GM13977 (cell line): ENCODE results near the gene CACNG7.

Source experiments
- DNase-seq: peaks from one replicate; pipeline ENCODE4 v3.0.0; 2012; ENCODE audit warnings: low spot score
- CTCF ChIP-seq: IDR thresholded peaks from 2 replicates; pipeline ENCODE4 v1.5.1; 2012; ENCODE audit warnings: mild to moderate bottlenecking, control low read depth; ENCODE audit not compliant: insufficient read depth; ENCODE audit errors: extremely low read depth, missing control alignments
- in situ Hi-C: fragments of 300-500 bp; cut with MboI; formaldehyde crosslinking; loops from one replicate; pipeline ENCODE4 v1.12.0; 2022; ENCODE audit warnings: low sequenced_read_pairs, low pct_unique_long_range_greater_than_20kb, mixed read lengths, inconsistent platforms; ENCODE audit not compliant: unreplicated experiment

Gene CACNG7

DNA sequence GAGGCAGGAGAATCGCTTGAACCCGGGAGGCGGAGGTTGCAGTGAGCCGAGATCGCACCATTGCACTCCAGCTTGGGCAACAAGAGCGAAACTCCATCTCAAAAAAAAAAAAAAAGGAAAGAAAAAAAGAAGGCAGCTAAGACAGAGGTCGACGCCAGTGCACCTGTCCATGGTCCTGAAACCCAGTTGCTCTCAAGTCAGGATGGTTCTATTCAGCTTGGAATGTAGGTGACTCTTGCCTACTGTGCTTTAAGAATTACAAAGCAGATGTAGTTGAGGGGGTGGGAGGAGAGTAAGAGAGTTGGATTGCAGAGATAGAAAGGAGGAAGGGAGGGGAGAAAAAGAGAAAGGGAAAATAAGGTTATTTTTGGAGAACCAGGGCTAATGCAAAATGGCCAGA, 18.7 kb downstream of the CACNG7 start:
- DNase-seq = no peak
- no peak for TF ChIP-seq CTCF
- in situ Hi-C loops = no loop called here

- no peak for TF ChIP-seq CTCF
- in situ Hi-C loops = no loop called here
- DNase-seq = no peak
These were observed 27.0 kb downstream of the CACNG7 start for GRCh38 chr19:53936029-53936428.

DNA sequence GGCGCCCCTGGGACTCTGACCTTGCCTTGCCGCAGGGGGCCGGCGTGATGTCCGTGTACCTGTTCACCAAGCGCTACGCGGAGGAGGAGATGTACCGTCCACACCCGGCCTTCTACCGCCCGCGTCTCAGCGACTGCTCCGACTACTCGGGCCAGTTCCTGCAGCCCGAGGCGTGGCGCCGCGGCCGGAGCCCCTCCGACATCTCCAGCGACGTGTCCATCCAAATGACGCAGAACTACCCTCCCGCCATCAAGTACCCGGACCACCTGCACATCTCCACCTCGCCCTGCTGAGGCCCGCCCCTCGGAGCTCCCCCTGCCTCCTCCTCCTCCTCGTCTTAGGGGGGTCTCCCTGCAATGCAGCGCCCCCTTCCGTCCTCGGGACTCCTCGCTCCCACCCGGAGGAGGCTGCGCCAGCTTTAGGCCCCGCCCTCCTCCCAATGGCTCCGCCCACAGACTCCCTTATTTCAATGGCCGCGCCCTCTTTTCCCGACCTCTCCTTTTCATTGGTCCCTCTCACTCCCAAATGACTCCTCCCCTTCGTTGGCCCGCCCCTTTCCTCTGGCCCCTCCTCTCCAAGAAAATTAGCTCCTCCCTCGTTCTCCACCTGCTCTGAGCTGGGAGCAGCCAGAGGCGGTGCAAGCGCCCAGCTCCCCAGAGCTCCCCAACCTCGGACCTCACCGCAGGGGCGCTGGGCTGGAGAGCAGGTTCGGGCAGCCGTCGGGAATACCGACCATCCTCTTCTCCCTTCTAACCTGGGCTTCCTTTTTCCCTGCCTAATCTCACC, 33.1 kb downstream of the CACNG7 start:
- no peak for TF ChIP-seq CTCF
- no peak for DNase-seq
- in situ Hi-C loops = no loop called here

GRCh38 chr19:53944416-53944815, 35.3 kb downstream of the CACNG7 start:
- no peak for DNase-seq
- TF ChIP-seq CTCF = no peak
- in situ Hi-C loops = no loop called here

- no peak for DNase-seq
- TF ChIP-seq CTCF = no peak
- in situ Hi-C loops = no loop called here
These were observed 35.9 kb downstream of the CACNG7 start for GRCh38 chr19:53944933-53945332.

GRCh38 chr19:53945441-53945840, 36.4 kb downstream of the CACNG7 start:
- in situ Hi-C loops = no loop called here
- no peak for TF ChIP-seq CTCF
- DNase-seq = no peak

DNA sequence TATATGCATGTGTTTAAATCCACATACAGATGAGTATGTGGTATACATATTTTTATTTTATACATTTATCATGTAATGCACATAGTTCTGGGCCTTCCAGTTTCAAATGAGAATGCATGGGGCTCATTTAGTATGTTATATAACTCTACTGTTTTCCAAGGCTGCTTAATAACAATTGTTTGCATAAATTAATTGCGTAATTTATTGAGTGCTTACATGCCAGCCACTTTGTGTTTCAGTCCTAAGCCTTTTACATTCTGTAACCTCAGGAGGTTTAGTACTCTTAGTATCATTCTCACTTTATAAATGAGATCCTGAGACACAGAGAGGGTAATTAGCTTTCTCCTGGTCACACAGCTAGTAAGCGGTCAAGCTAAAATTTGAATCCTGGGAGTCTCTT, 36.9 kb downstream of the CACNG7 start:
- TF ChIP-seq CTCF = no peak
- DNase-seq = no peak
- in situ Hi-C loops = no loop called here
